ENCODE data around the gene ERC2.

Gene ERC2

DNA sequence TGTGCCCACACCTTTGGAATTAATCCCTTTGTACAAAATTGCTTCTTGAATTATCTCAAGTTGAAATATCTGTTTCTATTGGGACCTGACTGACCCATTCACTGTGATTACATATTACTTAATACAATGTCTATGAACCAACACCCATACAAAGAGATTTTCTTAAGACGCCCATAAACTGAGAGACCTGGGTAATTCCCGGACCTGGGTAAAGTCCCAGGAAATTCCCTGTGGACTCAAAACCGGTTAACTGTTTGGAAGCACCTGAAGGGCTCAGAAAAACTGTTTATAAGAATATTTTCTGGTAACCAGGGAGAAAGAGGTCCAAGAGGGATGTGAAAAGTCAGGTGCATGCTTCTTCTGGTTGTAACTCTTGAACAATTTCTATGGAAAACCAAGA, 667.2 kb downstream of the ERC2 start:
- Histone ChIP-seq H3K9ac (ENCODE audit: low read length) (no peak overlapping the region), H3F3A (ENCODE audit: insufficient read depth) (no peaks in the 10 kb centered on the region), H2AFZ (ENCODE audit: low read depth, low read length, severe bottlenecking) (no peak overlapping the region), H3K27ac (ENCODE audit: low read depth, low read length) (no peak overlapping the region), H3K9me3 (ENCODE audit: insufficient read depth, low read length) (no peaks in the 10 kb centered on the region), H3K4me2 (ENCODE audit: low read depth, low read length, poor library complexity, severe bottlenecking) (no peak overlapping the region), H3K4me3 (ENCODE audit: insufficient read depth, low read length, poor library complexity, severe bottlenecking) (no peak overlapping the region), H3K36me3 (ENCODE audit: low read length) (no peaks in the 10 kb centered on the region), H3K27me3 (ENCODE audit: low read length) (no peaks in the 10 kb centered on the region), H3K9me2 (replicated peaks; ENCODE audit: insufficient read depth, low read length) (no peaks in the 10 kb centered on the region), H4K20me1 (ENCODE audit: low read depth, low read length) (no peaks in the 10 kb centered on the region), H3K79me2 (ENCODE audit: insufficient read depth, low read length) (no peaks in the 10 kb centered on the region)
- no peak for TF ChIP-seq EZH2phosphoT487 (conservative IDR thresholded peaks at IDR 0.05; ENCODE audit: low read length)
- TF ChIP-seq, protein P1, sequence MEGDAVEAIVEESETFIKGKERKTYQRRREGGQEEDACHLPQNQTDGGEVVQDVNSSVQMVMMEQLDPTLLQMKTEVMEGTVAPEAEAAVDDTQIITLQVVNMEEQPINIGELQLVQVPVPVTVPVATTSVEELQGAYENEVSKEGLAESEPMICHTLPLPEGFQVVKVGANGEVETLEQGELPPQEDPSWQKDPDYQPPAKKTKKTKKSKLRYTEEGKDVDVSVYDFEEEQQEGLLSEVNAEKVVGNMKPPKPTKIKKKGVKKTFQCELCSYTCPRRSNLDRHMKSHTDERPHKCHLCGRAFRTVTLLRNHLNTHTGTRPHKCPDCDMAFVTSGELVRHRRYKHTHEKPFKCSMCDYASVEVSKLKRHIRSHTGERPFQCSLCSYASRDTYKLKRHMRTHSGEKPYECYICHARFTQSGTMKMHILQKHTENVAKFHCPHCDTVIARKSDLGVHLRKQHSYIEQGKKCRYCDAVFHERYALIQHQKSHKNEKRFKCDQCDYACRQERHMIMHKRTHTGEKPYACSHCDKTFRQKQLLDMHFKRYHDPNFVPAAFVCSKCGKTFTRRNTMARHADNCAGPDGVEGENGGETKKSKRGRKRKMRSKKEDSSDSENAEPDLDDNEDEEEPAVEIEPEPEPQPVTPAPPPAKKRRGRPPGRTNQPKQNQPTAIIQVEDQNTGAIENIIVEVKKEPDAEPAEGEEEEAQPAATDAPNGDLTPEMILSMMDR (IDR thresholded peaks at IDR 0.05; ENCODE audit: insufficient read depth, low read length, poor library complexity, severe bottlenecking) = no peak

DNA sequence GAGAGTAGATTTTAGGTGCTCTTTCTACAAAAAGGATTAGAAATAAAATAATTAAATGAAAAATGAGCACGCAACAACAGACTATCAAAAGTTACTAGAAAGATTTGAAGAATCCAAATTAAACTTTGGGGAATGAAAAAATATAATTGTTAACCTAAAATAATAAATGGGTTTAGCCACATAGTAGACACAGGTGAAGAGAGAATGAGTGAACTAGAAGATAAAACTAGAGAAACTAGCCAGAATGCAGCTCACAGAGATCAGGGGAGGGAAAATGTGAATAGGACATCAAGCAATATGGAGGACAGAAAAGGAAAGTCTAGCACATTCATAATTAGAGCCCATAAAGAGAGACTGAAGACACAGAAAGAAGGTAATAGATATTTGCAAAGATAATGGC, 670.5 kb downstream of the ERC2 start:
- Histone ChIP-seq H4K20me1 (ENCODE audit: low read depth, low read length) (no peaks in the 10 kb centered on the region), H3K9me3 (ENCODE audit: insufficient read depth, low read length) (no peaks in the 10 kb centered on the region), H3K9me2 (replicated peaks; ENCODE audit: insufficient read depth, low read length) (no peaks in the 10 kb centered on the region), H3K79me2 (ENCODE audit: insufficient read depth, low read length) (no peaks in the 10 kb centered on the region), H3K27me3 (ENCODE audit: low read length) (no peaks in the 10 kb centered on the region), H3K9ac (ENCODE audit: low read length) (no peak overlapping the region), H3K36me3 (ENCODE audit: low read length) (no peaks in the 10 kb centered on the region), H3K4me2 (ENCODE audit: low read depth, low read length, poor library complexity, severe bottlenecking) (no peak overlapping the region), H3K27ac (ENCODE audit: low read depth, low read length) (no peak overlapping the region), H3K4me3 (ENCODE audit: insufficient read depth, low read length, poor library complexity, severe bottlenecking) (no peak overlapping the region), H2AFZ (ENCODE audit: low read depth, low read length, severe bottlenecking) (no peak overlapping the region), H3F3A (ENCODE audit: insufficient read depth) (no peaks in the 10 kb centered on the region)
- no peak for TF ChIP-seq EZH2phosphoT487 (conservative IDR thresholded peaks at IDR 0.05; ENCODE audit: low read length)
- TF ChIP-seq, protein P1 (IDR thresholded peaks at IDR 0.05; ENCODE audit: insufficient read depth, low read length, poor library complexity, severe bottlenecking) = no peak

DNA sequence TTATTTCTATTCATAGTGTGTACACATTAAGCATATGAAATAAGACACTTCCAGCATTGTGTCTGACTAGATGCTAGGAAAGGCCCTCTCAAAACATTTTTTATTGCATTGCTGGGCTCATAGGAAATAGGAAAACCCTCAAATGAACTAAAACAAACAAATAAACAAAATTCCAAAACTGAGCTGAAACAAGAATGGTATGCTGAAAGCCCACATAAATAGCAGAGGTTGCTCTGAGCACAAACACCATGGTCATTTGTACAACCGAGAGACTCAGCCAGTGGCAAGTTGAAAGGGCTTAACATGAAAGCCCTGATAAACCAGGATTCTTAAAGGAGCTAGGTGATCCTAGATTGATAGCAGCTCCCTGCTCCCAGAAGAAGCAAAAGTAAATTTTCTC, 671.2 kb downstream of the ERC2 start:
- Histone ChIP-seq H3K27ac (ENCODE audit: low read depth, low read length) (no peak overlapping the region), H3K27me3 (ENCODE audit: low read length) (no peaks in the 10 kb centered on the region), H3K4me2 (ENCODE audit: low read depth, low read length, poor library complexity, severe bottlenecking) (no peak overlapping the region), H3K9ac (ENCODE audit: low read length) (no peak overlapping the region), H3K4me3 (ENCODE audit: insufficient read depth, low read length, poor library complexity, severe bottlenecking) (no peak overlapping the region), H3K79me2 (ENCODE audit: insufficient read depth, low read length) (no peaks in the 10 kb centered on the region), H2AFZ (ENCODE audit: low read depth, low read length, severe bottlenecking) (no peak overlapping the region), H3K9me2 (replicated peaks; ENCODE audit: insufficient read depth, low read length) (no peaks in the 10 kb centered on the region), H3K9me3 (ENCODE audit: insufficient read depth, low read length) (no peaks in the 10 kb centered on the region), H3F3A (ENCODE audit: insufficient read depth) (no peaks in the 10 kb centered on the region), H3K36me3 (ENCODE audit: low read length) (no peaks in the 10 kb centered on the region), H4K20me1 (ENCODE audit: low read depth, low read length) (no peaks in the 10 kb centered on the region)
- TF ChIP-seq, protein P1 (IDR thresholded peaks at IDR 0.05; ENCODE audit: insufficient read depth, low read length, poor library complexity, severe bottlenecking) = no peak
- TF ChIP-seq EZH2phosphoT487 (conservative IDR thresholded peaks at IDR 0.05; ENCODE audit: low read length) = no peak

Measured in SU-DHL-6 (cell line).